Measurements from ENCODE around the gene DMXL2.

GRCh38 chr15:51447855-51448621, 174.5 kb downstream of the DMXL2 start:
- no peak for TF ChIP-seq CTCF (IDR thresholded peaks at IDR 0.05; ENCODE audit: poor library complexity)
- no peak for TF ChIP-seq EZH2phosphoT487 (IDR thresholded peaks at IDR 0.05; ENCODE audit: low read depth, severe bottlenecking, unreplicated experiment)
- no peak for TF ChIP-seq EZH2 (IDR thresholded peaks at IDR 0.05; ENCODE audit: borderline replicate concordance)

Data from hepatocyte (in vitro differentiated cells).